GM18861 (cell line): ENCODE measurements around the gene PHF12.
"Not testable (repeated sequence)": the region's sequence is repeated elsewhere in the genome, so short reads cannot be mapped to it uniquely, and the experiment has no call there.

ENCODE experiments used
- ATAC-seq: cut with Tn5 transposase; IDR thresholded peaks from one replicate; pipeline ENCODE4 v1.9.1; 2021; ENCODE audit not compliant: unreplicated experiment

The PHF12 gene

DNA sequence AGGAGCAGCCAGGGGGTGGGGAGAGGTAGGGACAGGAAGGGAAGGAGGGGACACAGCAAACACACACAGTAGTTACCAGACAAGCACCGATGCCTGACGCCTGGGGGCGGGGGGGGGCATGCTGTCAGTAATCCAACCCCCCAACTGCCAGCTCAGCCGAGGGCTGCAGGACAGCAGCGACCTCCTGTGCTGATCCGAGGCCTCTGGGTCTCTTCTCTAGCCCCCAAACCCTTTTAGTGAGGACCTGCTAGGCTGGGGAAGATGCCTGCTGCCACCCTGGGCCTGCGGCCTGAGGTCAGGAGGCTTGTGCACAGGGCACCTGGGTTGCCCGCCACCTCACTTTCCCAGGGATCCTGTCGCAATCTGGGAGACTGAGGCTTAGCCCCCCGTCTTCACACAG is 65.4 kb downstream of the PHF12 start:
- ATAC-seq: no peak

DNA sequence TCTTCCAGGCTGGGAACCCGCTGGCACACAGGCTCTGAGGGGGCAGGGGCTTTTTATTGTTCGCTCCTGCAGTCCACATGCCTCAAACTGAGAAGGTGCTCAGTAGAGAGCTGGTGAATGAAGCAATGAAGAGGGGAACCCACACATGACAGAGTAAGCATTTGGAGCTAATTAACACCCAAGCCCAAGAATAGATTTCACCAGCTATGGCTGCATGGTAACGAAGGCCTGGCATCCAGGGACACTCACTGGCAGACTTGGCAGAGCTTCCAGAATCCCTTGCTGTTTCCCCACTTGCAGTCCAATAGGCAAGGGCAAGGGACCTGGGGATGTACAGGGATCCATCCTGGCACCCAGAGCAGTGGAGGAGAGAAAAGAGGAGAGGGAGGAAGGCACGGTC is 66.0 kb downstream of the PHF12 start:
- no peak for ATAC-seq

DNA sequence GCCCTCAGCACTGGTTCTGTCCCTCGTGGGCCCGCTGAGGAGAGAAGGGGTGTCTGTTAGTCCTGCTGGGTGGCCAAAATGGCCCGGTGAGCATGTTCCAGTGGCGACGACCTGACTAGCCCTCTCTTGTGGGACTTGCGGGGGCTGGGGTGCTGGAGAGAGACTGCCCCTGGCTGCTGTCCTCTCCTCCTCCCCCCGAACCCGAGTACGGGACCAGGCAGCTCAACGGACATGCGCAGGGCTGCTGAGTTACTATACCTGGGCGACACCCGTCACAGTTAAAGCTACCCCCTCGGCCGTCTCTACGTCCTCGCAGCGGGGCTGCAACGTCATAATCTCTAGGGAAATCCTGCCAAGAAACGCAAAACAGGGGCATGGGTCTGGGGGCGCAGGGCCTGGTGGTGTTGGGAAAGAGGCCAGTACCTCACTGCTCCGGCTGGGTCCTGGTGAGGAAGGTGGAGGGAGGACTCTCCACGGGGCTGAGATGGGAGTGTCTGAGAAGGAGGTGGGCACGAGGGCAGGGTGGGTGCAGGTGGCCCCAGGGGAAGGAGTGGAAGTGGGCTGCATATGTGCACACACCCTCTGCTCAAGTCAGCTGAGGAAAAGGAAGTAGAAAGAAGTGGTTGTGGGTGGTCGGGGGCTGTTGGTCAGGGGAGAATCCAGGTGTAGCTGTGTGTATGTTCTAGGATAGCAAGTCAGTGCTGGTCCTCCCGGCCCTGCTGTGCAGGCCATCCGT is 67.2 kb downstream of the PHF12 start:
- ATAC-seq: no peak

DNA sequence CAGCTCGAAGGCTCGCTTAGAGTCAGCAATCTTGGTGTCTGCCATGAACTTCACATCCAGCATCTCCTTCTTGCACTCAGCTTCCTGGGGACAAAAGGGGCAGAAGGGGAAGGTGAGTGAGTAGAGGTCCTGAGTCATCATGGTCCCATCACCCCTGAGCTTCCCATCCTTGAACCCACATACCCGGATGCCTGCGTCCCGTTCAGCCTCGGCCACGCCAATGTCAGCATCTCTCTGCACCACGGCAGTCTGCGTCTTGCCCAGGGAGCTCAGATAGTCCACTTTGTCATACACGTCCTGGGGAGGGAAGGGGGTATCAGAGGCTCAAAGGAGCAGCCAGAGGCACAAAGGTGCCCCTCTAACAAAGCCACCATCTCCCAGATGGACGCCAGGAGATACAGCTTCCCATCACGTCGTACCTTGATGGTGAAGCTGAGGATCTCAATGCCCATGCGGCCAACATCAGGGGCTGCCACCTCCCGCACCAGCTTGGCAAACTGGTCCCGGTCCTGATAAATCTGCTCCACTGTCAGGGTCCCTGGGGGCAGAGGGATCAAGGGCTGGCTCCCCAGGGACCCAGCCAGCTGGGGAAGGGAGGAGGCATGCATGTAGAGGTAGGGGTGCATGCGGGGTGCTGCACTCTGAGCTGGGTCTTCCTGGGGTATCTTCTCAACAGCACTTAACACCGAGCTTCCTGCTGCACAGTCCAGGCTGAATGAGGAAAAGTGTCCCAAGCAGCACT is 69.0 kb downstream of the PHF12 start:
- no peak for ATAC-seq

DNA sequence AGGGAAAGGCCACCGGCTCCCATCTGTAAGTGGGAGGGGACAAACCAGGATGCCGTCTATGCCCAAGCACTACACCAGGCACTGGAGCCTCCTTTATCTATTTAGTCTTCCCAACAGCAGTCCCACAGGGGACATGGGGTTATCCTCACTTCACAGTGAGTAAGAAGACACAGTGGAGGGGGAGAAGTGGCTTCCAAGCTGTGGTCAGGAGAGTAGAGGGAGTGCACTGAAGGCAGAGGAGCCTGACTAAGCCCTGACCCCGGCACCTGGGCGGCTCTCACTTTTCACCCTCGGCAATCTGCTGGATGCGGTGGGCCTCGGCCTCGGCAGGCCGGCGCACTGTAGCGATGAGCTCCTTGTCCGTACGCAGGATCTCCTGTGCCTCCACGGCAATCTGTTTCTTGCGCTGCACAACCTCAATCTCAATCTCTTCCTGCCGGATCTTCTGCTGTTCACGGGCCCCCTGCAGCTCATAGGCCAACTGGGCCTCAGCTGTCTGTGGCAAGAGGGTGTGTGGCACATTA is 69.7 kb downstream of the PHF12 start:
- no peak for ATAC-seq

DNA sequence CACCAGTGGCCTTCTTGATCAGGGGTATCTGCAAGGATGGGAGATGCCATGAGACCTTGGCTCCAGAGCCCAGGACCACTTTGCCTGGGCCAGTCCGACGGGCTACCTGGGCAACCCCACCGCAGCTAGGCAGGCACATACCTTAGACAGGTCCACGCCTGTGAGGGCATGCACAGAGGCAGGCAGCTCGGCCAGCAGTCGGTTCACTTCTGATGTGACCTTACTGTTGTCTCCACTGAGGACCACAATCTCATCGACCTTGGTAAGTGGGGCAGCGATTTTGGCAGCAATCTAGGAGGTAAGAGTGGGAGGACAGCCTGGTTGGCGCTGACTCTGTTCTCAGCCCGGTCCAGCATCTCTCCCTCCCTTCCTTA is 70.8 kb downstream of the PHF12 start:
- ATAC-seq: no peak

DNA sequence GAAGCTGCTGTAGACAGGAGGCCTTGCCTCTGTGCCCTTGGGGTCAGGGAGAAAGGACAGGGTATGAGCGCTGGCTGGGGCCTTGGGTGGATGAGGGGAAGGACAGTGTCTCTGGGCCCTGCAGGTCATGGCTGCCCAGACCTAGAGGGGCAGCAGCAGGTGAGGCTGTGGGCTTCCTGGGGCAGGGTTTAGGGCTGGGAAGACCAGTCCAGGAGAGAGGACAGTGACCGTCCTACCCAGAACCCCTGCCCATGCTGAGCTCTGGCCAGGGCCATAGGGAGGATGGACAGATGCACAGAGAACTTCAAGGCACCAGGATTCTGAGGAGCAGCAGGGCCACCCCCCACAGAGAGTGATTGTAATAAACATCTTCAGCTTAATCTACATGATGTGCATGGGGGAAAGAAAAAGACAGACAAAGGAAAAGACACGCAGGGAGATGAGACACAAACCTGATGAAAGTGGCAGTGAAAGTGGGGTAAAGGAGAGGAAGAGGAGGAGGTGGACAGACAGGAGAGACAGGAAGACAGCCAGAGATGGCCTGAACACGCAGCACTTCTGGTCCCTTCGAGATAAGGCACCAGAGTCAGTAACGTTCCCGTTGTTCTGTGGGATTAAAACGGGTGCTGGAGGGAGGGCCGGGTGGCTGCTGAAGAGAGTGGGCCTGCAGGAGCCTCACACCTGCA is 71.3 kb downstream of the PHF12 start:
- no peak for ATAC-seq

DNA sequence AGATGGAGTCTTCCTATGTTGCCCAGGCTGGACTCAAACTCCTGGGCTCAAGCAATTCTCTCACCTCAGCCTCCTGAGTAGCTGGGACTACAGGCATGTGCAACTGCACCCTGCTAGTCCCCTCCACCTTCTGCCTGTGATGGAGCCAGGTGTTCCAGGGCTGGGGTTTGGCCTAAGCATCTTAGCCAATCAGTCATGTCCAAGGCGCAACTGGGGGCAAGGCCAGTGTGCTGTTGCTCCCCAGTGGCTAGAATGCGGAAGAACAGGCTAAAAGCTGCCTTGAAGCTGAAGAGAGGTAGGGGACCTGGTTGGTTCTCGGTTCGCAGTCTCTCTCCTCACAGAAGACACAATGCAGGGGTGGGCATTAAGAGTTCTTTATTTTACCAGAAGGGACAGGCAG is 72.3 kb downstream of the PHF12 start:
- no peak for ATAC-seq

DNA sequence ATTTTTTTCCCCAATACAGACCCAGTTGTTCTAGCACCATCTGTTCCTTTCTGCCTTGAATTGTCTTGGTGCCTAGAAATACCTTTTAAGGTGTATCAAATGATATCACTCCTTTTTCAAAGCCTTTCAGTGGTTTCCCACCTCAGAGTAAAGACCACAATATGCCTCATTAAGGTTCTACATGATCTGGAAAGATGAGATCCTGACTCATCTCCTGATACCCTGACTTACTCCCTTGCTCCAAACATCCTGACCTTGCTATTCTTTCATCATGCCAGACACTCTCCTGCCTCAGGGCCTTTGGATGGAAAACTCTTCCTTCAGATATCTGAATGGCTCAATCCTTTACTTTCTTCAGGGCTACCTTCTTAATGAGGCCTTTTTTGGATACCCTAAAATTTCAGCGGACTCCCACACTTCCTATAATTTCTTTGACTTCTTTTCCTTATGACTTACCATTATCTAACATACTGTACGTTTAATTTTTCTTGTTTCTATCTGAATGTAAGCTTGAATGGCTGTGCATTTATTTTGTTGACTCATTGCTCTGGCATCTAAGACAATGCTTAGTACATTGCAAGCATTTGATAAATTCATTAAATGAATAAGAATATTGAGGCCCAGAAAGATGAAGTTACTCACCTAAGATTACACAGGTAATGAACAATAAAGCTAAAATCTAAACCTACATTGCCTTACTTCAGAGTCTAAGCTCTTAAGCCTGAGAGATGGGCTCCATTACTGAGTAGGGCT is 73.0 kb downstream of the PHF12 start:
- no peak for ATAC-seq

DNA sequence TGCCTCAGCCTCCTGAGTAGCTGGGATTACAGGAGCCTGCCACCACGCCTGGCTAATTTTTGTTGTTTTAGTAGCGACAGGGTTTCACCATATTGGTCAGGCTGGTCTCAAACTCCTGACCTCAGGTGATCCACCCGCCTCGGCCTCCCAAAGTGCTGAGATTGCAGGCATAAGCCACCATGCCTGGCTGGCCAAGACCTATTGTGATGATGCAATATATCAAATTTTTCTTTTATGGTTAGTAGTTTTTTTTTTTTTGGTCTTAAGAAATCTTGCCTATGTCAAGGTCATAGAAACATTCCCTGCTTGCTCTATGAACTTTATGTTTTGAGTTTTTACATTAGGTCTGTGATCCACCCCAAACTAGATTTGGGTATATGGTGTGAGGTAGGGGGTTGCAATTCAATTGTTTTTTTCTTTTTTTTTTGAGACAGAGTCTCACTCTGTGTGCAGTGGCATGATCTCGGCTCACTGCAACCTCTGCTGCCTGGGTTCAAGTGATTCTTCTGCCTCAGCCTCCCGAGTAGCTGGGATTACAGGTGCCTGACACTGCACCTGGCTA is 74.1 kb downstream of the PHF12 start:
- ATAC-seq: not testable (repeated sequence)

DNA sequence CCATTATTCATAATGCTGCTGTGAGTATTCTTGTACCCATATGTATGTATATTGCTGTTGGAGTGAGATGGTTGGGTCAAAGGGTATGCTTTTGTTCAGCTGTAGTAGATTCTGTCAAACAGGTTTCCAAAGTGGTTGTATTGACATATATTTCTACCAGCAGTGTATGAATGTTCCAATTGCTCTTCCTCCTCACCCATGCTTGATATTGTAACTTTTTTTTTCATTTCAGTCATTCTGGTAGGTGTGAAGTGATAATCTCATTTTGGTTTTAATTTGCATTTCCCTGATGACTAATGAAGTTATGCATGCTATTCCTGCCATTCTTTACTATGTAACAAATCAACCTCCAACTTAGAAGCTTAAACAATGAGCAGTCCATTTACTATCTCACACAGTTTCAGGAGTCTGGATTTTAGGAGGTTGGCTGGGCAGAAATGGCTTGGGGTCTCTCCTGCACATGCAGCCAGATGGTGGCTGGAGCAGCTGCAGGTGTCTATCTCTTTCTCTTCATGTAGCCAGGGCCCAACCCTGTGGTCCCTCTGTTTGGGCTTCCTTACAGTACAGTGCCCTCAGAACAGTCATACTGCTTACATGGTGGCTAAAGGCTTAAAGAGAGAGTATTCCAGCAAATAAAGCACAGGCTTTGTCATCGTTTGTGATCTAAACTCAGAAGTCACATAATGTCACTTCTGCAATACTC is 75.3 kb downstream of the PHF12 start:
- no peak for ATAC-seq

DNA sequence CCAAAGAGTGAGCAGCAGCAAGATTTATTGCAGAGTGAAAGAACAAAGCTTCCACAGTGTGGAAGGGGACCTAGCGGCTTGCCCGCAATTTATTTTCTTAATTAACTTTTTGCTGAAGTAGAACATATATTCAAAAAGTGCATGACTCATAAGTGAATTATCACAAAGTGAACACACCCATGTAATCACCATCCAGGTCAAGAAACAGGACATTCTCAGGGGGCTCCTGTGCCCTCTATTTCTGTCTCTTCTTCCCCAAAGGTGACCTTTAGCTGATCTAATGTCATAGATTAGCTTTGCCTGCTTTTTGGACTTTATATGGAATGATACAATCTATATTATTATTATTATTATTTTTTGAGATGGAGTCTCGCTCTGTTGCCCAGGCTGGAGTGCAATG is 76.6 kb downstream of the PHF12 start:
- ATAC-seq: no peak

DNA sequence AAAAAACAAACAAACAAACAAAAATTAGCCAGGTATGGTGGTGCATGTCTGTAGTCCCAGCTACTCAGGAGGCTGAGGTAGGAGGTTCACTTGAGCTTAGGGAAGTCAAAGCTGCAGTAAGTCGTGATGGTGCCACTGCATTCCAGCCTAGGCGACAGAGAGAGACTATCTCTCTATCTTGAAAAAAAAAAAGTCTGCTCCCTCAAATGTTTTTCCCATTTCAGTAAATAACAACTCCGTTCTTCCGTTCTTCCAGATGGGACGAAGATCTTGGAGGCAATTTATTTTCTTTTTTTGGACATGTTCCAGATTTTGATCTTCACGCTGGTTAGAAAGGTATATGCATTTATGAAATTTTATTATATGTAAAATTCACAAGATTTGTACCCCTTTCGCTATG is 77.5 kb downstream of the PHF12 start:
- ATAC-seq: no peak

DNA sequence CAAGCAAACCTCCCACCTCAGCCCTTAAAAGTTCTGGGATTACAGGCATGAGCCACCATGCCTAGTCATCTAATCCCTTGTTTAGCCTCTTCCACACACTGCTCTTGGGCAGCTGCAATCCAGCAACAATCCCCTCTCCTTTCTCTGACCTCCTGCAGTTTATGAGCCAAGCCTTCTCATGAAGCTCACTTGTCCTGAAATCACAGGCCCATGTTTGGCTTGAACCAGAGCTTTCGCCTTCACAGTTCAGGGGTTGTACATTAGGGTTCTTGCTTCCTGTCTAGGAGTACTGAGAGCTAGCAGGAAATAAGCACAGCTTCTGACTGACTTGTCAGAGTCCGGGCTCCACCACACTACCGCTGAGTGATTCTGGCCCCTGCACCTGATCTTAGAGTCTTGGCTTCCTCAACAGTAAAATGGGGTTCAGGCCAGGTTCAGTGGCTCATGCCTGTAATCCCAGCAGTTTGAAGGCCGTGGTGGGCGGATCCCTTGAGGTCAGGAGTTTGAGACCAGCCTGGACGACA is 80.2 kb downstream of the PHF12 start:
- peak; percentile 90 for ATAC-seq

DNA sequence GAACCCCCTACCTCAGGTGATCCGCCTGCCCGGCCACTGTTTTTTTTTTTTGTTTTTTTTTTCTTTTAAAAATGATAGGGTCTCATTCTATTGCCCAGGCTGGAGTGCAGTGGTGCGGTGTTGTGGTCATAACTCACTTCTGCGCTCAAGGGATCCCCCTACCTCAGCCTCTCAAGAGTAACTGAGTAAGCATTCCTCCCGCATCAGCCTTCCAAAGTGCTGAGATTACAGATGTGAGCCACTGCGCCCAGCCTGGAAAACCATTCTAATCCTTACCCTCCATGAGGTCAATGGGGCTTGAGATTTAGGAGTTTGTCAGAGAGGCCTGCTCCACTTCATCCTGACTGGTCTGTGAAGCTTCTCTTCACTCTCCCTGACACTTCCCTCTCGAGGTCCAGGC is 84.0 kb downstream of the PHF12 start:
- ATAC-seq: no peak

DNA sequence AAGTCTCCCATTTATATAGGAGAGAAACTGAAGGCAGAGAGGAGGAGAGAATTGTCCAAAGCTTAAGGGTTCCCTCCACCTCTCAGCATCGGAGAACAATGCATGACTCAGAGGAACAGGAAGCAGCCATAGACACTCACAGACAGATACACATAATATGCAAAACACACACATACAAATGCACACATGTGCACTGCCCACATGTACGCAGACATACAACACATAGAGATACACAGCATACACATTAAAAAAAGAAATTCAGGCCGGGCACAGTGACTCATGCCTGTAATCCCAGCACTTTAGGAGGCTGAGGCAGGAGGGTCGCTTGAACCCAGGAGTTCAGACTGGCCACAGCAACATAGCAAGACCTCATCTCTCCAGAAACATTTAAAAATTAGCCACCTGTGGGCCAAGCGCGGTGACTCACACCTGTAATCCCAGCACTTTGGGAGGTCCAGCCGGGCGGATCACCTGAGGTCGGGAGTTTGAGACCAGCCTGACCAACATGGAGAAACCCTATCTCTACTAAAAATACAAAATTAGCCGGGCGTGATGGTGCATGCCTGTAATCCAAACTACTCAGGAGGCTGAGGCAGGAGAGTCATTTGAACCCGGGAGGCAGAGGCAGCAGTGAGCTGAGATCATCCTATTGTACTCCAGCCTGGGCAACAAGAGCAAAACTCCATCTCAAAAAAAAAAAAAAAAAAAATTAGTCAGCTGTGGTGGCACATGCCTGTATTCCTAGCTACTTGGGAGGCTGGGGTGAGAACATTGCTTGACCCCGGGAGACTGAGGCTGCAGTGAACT is 85.2 kb downstream of the PHF12 start:
- no peak for ATAC-seq

DNA sequence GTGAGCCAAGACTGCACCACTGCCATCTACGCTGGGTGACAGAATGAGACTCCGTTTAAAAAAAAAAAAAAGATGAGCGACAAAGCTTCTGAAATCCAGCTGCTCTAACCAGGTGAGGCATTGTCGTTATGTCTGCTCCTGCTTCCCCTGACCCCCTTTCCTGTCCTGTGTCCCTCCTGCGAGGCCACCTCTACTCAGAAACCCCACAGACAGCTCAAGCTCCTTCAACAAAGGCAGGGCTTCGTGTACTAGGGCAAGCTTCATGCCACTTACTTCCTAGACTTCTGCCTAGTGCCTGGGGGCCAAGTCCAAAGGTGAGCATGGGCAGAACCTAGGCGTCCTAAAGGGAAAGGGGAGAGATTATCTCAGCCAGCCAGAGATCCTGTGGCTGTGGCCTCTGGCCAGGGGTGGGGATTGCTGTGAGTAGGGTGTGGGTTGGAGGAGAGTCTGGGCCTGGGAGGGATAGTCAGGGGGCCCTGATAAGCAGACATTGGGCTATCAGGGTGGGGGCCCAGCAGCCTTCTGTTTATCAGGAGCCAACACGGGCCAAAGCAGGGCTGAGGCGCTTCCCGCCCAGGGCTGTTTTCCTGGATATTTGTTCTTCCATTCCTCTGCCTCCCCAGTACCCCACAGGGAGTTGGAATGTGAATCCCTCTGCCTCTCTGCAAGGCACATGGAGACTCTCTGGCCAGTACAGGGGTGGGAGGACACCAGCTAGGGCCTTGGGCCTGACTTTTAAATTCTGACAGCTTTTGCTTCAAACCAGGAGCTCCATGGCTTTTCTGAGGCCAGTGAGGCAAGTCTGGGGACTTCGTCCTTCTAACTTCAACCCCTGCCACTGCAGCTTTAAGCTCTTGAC is 86.1 kb downstream of the PHF12 start:
- no peak for ATAC-seq

DNA sequence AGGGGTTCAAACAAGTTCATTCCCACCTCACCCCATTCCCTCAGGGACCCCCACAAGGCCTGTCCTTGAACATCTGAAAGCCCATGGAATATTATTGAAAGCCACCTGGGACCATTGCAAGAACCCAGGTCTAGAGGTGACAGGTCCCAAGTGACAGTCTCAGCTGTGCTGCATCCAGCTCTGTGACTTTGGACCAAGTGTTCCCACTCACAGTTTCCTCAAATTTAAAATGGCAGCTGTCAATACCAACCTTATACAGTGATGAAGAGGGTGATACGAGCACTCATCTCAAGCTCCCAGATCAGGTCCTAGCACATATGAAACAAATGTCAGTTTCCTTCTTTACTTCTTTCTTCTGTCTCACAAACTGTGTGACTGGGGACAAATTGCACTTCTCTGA is 87.4 kb downstream of the PHF12 start:
- no peak for ATAC-seq
